Lower leg skin (tissue), 4 donors: ENCODE data around the gene LRP5. TPM values are rescaled to one million over a fixed set of nuclear protein-coding genes. Genes with fewer than 3 reads are reported as not detected.
"Not testable (repeated sequence)": the region's sequence is repeated elsewhere in the genome, so short reads cannot be mapped to it uniquely, and the experiment has no call there.

Source experiments
- DNase-seq, 2 donors: peaks; one replicate each; pipeline ENCODE4 v3.0.0-alpha.2; 2019; ENCODE audit warnings: low spot score in 2 of 2
- H3K4me3 ChIP-seq: fragments of 200-600 bp; sonication (generic); 2 replicates; pipeline ENCODE4 v1.5.1; 2017; ENCODE audit warnings: mild to moderate bottlenecking, low read depth; ENCODE audit not compliant: poor library complexity, severe bottlenecking
- POLR2A ChIP-seq, 2 donors: fragments of 450-650 bp; IDR thresholded peaks; one replicate each; pipeline ENCODE4 v1.6.1; 2016 to 2017; ENCODE audit warnings: antibody characterized with exemption in 2 of 2, mild to moderate bottlenecking in 1 of 2, moderate library complexity in 1 of 2
- WGBS, 2 donors: methylation state at CpG; one replicate each; pipeline ENCODE4 v1.1.5; 2018; 5-methylcytosine and 5-hydroxymethylcytosine counted together
- intact Hi-C: fragments of 100-400 bp; cut with DNase I; formaldehyde crosslinking; loops from one replicate; pipeline ENCODE4 v1.15.0; 2023; ENCODE audit warnings: low total_unique reads
- total RNA-seq, 4 donors: library from RNA; depleted of rRNA; stranded (reverse); fragments of >200 nt; gene quantifications; one replicate each; pipeline ENCODE4 v1.1.0, GENCODE V29; 2016
- TF ChIP-seq, protein P1 (sequence below), 3 donors: fragments of 450-650 bp; IDR thresholded peaks; one replicate each; pipeline ENCODE4 v1.5.1; 2016; ENCODE audit warnings: antibody characterized with exemption in 3 of 3, mild to moderate bottlenecking in 3 of 3, moderate library complexity in 2 of 3

LRP5 gene
- total RNA-seq, 4 donors from 2014 or later, result 25.0 to 53.5 (median 29.3) TPM

DNA sequence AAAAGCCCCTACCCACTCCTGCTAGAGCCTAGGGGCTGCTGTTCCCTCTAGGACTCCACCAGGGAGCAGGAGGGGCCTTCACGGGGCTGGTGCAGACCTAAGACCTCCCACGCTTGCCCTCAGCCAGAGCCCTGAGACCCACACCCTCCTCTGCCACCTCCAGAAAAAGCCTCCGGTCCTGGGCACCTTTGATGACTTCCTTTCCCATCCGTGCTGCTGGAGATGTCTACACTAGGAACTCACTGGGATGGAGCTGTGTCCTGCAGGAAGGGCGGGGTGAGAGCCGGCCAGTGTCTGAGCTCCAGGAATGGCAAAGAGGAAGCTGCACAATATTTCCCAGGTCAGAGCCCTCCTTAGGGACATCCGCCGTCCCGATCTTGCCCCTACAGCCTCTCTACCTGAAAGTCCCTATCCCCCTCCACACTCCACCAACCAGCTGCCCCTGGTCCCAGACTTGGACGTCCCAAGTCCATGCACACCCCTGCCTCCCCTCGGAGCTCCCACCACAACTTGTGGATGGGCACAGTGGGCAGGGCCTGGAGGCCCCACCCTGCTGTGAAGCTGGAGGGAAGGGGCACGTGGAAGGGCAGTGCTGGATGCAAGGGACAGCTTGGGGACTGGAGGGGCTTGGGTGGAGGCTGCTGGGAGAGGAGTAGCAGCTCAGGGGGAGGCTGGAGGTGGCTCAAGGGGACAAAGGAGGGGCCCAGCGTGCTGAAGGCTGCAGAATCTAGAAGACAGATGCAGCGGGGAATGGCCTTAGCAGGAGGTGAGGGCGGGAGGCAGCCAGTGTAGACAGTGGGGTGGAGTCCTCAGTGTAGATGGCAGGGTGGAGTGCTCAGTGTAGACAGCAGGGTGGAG lies 13.5 kb upstream of the LRP5 start:
- no peak overlapping the region for H3K4me3 ChIP-seq
- DNase-seq, result no peak
- TF ChIP-seq, protein P1, sequence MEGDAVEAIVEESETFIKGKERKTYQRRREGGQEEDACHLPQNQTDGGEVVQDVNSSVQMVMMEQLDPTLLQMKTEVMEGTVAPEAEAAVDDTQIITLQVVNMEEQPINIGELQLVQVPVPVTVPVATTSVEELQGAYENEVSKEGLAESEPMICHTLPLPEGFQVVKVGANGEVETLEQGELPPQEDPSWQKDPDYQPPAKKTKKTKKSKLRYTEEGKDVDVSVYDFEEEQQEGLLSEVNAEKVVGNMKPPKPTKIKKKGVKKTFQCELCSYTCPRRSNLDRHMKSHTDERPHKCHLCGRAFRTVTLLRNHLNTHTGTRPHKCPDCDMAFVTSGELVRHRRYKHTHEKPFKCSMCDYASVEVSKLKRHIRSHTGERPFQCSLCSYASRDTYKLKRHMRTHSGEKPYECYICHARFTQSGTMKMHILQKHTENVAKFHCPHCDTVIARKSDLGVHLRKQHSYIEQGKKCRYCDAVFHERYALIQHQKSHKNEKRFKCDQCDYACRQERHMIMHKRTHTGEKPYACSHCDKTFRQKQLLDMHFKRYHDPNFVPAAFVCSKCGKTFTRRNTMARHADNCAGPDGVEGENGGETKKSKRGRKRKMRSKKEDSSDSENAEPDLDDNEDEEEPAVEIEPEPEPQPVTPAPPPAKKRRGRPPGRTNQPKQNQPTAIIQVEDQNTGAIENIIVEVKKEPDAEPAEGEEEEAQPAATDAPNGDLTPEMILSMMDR (IDR thresholded peaks at IDR 0.05), result no peak
- no peak for TF ChIP-seq POLR2A (IDR thresholded peaks at IDR 0.05)
- intact Hi-C loops, result loop anchor here (2.0 kb wide), 1 partner anchor 40 kb away; no protein-coding TSS in a partner anchor
- 71 to 77% methylated on average over 13 to 15 of the region's 15 CpGs for WGBS, 2 donors

GRCh38 chr11:68299517-68299879 lies 12.9 kb upstream of the LRP5 start:
- not testable (repeated sequence) for H3K4me3 ChIP-seq, DNase-seq
- intact Hi-C loops, result loop anchor here (2.0 kb wide), 1 partner anchor 41 kb away; no protein-coding TSS in a partner anchor
- WGBS, 2 donors, result 96% methylated on average over 9 of the region's 9 CpGs

DNA sequence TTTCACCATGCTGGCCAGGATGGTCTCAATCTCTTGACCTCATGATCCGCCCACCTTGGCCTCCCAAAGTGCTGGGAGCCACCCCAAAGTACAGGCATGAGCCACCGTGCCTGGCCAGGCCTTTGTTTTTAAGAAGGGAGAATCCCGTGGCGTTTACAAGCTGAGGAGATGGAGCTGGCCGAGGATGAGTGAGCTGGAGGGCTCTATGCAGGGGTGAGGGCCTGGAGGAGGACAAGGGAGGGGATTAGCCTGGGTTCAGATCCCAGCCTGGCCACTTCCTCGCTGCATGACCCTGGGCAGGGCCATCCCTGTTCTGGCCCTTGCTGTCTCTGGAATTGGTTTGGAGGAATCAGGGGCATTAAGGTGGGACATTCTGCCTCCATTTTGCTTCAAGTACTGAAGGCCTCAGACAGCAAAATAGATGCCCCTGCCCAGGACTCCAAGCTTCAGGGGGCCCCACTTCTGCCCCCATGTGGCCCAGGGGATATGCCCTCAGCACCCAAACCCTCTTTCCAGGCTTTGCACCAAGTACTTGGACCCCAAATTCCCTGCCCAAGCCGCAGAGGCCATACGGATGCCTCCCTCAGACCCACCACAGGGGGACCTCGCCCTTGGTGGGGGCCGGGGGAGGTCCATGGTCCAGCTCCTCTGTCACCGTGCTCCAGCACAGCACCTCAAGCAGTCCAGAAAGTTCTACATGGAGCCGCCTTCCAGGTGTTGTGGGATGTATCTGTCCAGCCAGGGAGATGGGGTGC lies 12.1 kb upstream of the LRP5 start:
- WGBS, 2 donors, result 88 to 92% methylated on average over 11 to 12 of the region's 12 CpGs
- intact Hi-C loops, result no loop called here
- no peak overlapping the region for H3K4me3 ChIP-seq
- TF ChIP-seq, protein P1 (IDR thresholded peaks at IDR 0.05), result no peak
- DNase-seq, result no peak

DNA sequence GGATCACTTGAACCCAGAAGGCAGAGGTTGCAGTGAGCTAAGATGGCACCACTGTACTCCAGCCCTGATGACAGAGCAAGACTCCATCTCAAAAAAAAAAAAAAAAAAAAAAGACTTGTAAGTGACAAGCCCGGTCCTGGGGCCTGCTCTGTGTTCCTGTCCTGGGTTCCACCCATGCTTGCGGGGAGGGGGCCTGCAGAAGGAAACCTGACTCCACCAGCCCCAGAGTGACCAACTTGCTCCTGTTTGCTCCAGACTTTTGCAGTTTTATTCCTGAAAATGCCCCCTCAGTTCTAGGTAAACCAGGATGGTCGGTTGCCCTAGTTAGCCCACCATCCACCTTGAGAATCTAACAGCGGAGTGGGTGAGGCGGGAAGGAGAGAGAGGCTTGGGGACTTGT lies 10.1 kb upstream of the LRP5 start:
- peak in 1 of 2 donors; percentile 75 for DNase-seq
- intact Hi-C loops, result no loop called here
- WGBS, 2 donors, result 71 to 86% methylated on average over 5 of the region's 5 CpGs
- TF ChIP-seq, protein P1 (IDR thresholded peaks at IDR 0.05), result no peak
- TF ChIP-seq POLR2A (IDR thresholded peaks at IDR 0.05), result no peak
- no peak overlapping the region for H3K4me3 ChIP-seq

GRCh38 chr11:68302670-68303069 lies 9.7 kb upstream of the LRP5 start:
- intact Hi-C loops, result no loop called here
- 58 to 82% methylated on average over 7 of the region's 7 CpGs for WGBS, 2 donors
- H3K4me3 ChIP-seq, result no peak overlapping the region
- no peak for DNase-seq
- TF ChIP-seq, protein P1 (IDR thresholded peaks at IDR 0.05), result no peak
- TF ChIP-seq POLR2A (IDR thresholded peaks at IDR 0.05), result no peak

DNA sequence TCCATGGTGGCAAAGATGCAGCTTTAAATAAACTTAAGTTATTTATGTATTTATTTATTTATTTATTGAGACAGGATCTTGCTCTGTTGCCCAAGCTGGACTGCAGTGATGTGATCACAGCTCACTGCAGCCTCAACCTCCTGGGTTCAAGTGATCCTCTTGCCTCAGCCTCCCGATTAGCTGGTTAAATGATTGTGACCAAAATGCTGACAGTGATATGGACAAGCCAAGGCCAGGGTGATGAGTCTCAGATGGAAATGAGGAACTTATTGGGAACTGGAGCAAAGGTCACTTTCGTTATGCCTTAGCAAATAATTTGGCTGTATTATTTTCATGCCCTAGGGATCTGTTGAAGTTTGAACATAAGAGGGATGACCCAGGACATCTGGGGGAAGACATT lies 9.3 kb upstream of the LRP5 start:
- intact Hi-C loops, result no loop called here
- TF ChIP-seq, protein P1 (IDR thresholded peaks at IDR 0.05), result no peak
- no peak for TF ChIP-seq POLR2A (IDR thresholded peaks at IDR 0.05)
- no peak for DNase-seq
- 54 to 67% methylated on average over 2 of the region's 2 CpGs for WGBS, 2 donors
- H3K4me3 ChIP-seq, result no peak overlapping the region
